ENCODE measurements around the gene PRPF31. TPM values are rescaled to one million over a fixed set of nuclear protein-coding genes. Genes with fewer than 3 reads are reported as not detected.
A peak's percentile ranks its signal among the peaks of the same experiment; 100 is the strongest.

PRPF31 gene
- total RNA-seq, 2 experiments from 2014 or later, result 47.8 to 53.0 TPM

- no peaks in the 10 kb centered on the region; the same call in 1 of the 2 replicates for H4K20me1 ChIP-seq (ENCODE audit: insufficient read depth, low read length)
- no TSS peak for BruUV-seq (replicated peaks)
- H3K79me2 ChIP-seq (ENCODE audit: insufficient read depth, low read depth, low read length), result peaks cover 34% of the 10 kb centered on the region
- H3K9me2 ChIP-seq (ENCODE audit: insufficient read depth, low read length), result no peaks in the 10 kb centered on the region
- H3K4me2 ChIP-seq (ENCODE audit: low read length), result peak overlapping the region; percentile 69
- ChIA-PET POLR2A (interaction anchor here (0.5 kb wide), 1 partner anchor 1244 kb away, joined by 3 read pairs; no protein-coding TSS in a partner anchor), CTCF (ENCODE audit: unreplicated experiment) (no interaction called here)
- H3K4me1 ChIP-seq (ENCODE audit: insufficient read depth, low read length, poor library complexity, severe bottlenecking), result peaks cover 21% of the 10 kb centered on the region
- intact Hi-C loops (cut with micrococcal nuclease; ENCODE audit: unreplicated experiment), result no loop called here
- H3K27ac ChIP-seq (ENCODE audit: low read depth, low read length, poor library complexity, severe bottlenecking), result no peak overlapping the region
- H3K4me3 ChIP-seq (ENCODE audit: low read depth, low read length, poor library complexity, severe bottlenecking), result peak overlapping the region; percentile 96
- H3K36me3 ChIP-seq (ENCODE audit: insufficient read depth, low read length), result peaks cover 47% of the 10 kb centered on the region
- no peaks in the 10 kb centered on the region for H3K9me3 ChIP-seq (ENCODE audit: low read length)
- no peak for DNase-seq (ENCODE audit: low spot score)
- no peak overlapping the region for H2AFZ ChIP-seq (ENCODE audit: low read length)
- TF ChIP-seq EZH2phosphoT487 (IDR thresholded peaks at IDR 0.05; ENCODE audit: borderline replicate concordance, low read depth, low read length), result no peak
Measured at GRCh38 chr19:54138489-54139256, 23.1 kb downstream of the PRPF31 start.

GRCh38 chr19:54141356-54141755, 25.8 kb downstream of the PRPF31 start:
- POLR2A ChIA-PET, result no interaction called here
- no peaks in the 10 kb centered on the region; the same call in 1 of the 2 replicates for H4K20me1 ChIP-seq (ENCODE audit: insufficient read depth, low read length)
- no peak overlapping the region for H3K27ac ChIP-seq (ENCODE audit: low read depth, low read length, poor library complexity, severe bottlenecking)

GRCh38 chr19:54142166-54142780, 26.7 kb downstream of the PRPF31 start:
- peaks cover 82% of the 10 kb centered on the region for H3K36me3 ChIP-seq (ENCODE audit: insufficient read depth, low read length)
- H3K4me3 ChIP-seq (ENCODE audit: low read depth, low read length, poor library complexity, severe bottlenecking), result no peak overlapping the region
- BruUV-seq (replicated peaks), result no TSS peak
- no peaks in the 10 kb centered on the region for H3K9me2 ChIP-seq (ENCODE audit: insufficient read depth, low read length)
- POLR2A ChIA-PET, result no interaction called here
- H2AFZ ChIP-seq (ENCODE audit: low read length), result no peak overlapping the region
- intact Hi-C loops (cut with micrococcal nuclease; ENCODE audit: unreplicated experiment), result no loop called here
- H3K27ac ChIP-seq (ENCODE audit: low read depth, low read length, poor library complexity, severe bottlenecking), result no peak overlapping the region
- DNase-seq (ENCODE audit: low spot score), result no peak
- TF ChIP-seq EZH2phosphoT487 (IDR thresholded peaks at IDR 0.05; ENCODE audit: borderline replicate concordance, low read depth, low read length) (no peak), CTCF (conservative IDR thresholded peaks at IDR 0.05; ENCODE audit: low read length) (no peak)
- H3K9me3 ChIP-seq (ENCODE audit: low read length), result no peaks in the 10 kb centered on the region
- H4K20me1 ChIP-seq (ENCODE audit: insufficient read depth, low read length), result no peaks in the 10 kb centered on the region; the same call in 1 of the 2 replicates
- no peak overlapping the region for H3K4me2 ChIP-seq (ENCODE audit: low read length)
- peaks cover 14% of the 10 kb centered on the region for H3K4me1 ChIP-seq (ENCODE audit: insufficient read depth, low read length, poor library complexity, severe bottlenecking)
- H3K79me2 ChIP-seq (ENCODE audit: insufficient read depth, low read depth, low read length), result peaks cover 34% of the 10 kb centered on the region
- CTCF ChIA-PET (ENCODE audit: unreplicated experiment), result no interaction called here

More at GRCh38 chr19:54141356-54141755, 25.8 kb downstream of the PRPF31 start:
- intact Hi-C loops (cut with micrococcal nuclease; ENCODE audit: unreplicated experiment), result no loop called here
- Histone ChIP-seq H3K36me3 (ENCODE audit: insufficient read depth, low read length) (peaks cover 72% of the 10 kb centered on the region), H3K9me2 (ENCODE audit: insufficient read depth, low read length) (no peaks in the 10 kb centered on the region), H3K4me1 (ENCODE audit: insufficient read depth, low read length, poor library complexity, severe bottlenecking) (peaks cover 15% of the 10 kb centered on the region), H3K9me3 (ENCODE audit: low read length) (no peaks in the 10 kb centered on the region), H2AFZ (ENCODE audit: low read length) (no peak overlapping the region), H3K79me2 (ENCODE audit: insufficient read depth, low read depth, low read length) (peaks cover 34% of the 10 kb centered on the region), H3K4me3 (ENCODE audit: low read depth, low read length, poor library complexity, severe bottlenecking) (no peak overlapping the region), H3K4me2 (ENCODE audit: low read length) (no peak overlapping the region)
- BruUV-seq (replicated peaks), result no TSS peak
- TF ChIP-seq EZH2phosphoT487 (IDR thresholded peaks at IDR 0.05; ENCODE audit: borderline replicate concordance, low read depth, low read length) (no peak), CTCF (conservative IDR thresholded peaks at IDR 0.05; ENCODE audit: low read length) (no peak)
- CTCF ChIA-PET (ENCODE audit: unreplicated experiment), result no interaction called here
- DNase-seq (ENCODE audit: low spot score), result no peak
